Naive thymus-derived CD8-positive, alpha-beta T cell (primary cell): ENCODE results near the gene FGF19. TPM values are rescaled to one million over a fixed set of nuclear protein-coding genes. Genes with fewer than 3 reads are reported as not detected.

Experiments
- ATAC-seq, 2 donors: fragments of 150-1000 bp; cut with Tn5 transposase in 1 of 2; sonication (Bioruptor Pico), chemical (Tn5 transposase) in 1 of 2; 1 replicate in 1 of 2; 2 replicates in 1 of 2; pipeline ENCODE4 v1.10.0; 2021; ENCODE audit warnings: mild to moderate bottlenecking in 2 of 2, moderate library complexity in 2 of 2
- POLR2A ChIA-PET: fragments of 350-600 bp; sonication (Branson Sonifier 250); formaldehyde crosslinking; loops from one replicate; lab custom pipeline; 2021; ENCODE audit warnings: antibody characterized with exemption; lab: Charles Lee
- DNase-seq, 10 donors: peaks; one replicate each; pipeline versions ENCODE4 v3.0.0 to v3.0.0-alpha.2; 2020 to 2022
- H3K27ac Mint-ChIP-seq, 10 donors: one replicate each; pipeline ENCODE4 v1.8.0; 2020 to 2022; ENCODE audit warnings: mild to moderate bottlenecking in 10 of 10, mixed read lengths in 10 of 10, moderate library complexity in 4 of 10, inconsistent platforms in 1 of 10
- H3K27me3 Mint-ChIP-seq, 5 donors: one replicate each; pipeline ENCODE4 v1.8.0; 2021 to 2022; ENCODE audit warnings: mixed read lengths in 5 of 5
- H3K36me3 Mint-ChIP-seq, 3 donors: one replicate each; pipeline ENCODE4 v1.8.0; 2020 to 2022; ENCODE audit warnings: mixed read lengths in 3 of 3, mild to moderate bottlenecking in 2 of 3, inconsistent platforms in 1 of 3
- H3K4me1 Mint-ChIP-seq, 4 donors: one replicate each; pipeline ENCODE4 v1.8.0; 2021 to 2022; ENCODE audit warnings: mixed read lengths in 4 of 4
- H3K4me3 Mint-ChIP-seq, 10 donors: one replicate each; pipeline ENCODE4 v1.8.0; 2020 to 2022; ENCODE audit warnings: mild to moderate bottlenecking in 10 of 10, mixed read lengths in 10 of 10, moderate library complexity in 6 of 10, inconsistent platforms in 1 of 10
- H3K9me3 Mint-ChIP-seq, 9 donors: one replicate each; pipeline ENCODE4 v1.8.0; 2020 to 2022; ENCODE audit warnings: mixed read lengths in 9 of 9, mild to moderate bottlenecking in 3 of 9, inconsistent platforms in 1 of 9, moderate library complexity in 1 of 9
- polyA plus RNA-seq, 3 donors: library from polyadenylated mRNA; unstranded; fragments of 300-500 nt; fragmentation: Illumina TruSeq; gene quantifications; one replicate each; pipeline ENCODE4 v1.2.3, GENCODE V29; 2021
- total RNA-seq, 8 experiments: library from RNA in 2 of 8; stranded (reverse) in 2 of 8; gene quantifications; one replicate each; pipeline ENCODE4 v1.2.3 and lab custom pipeline; 2021 to 2026

Gene FGF19
- total and polyA plus RNA-seq, 5 experiments from 2014 or later = not detected

- Mint-ChIP-seq H3K36me3 (peaks cover 0 to 35% (median 0%) of the 10 kb centered on the region in 3 donors), H3K4me3 (peak overlapping the region; percentile 92 to 97 (median 96)), H3K27ac (peak overlapping the region; percentile 72 to 97 (median 94)), H3K4me1 (peaks cover 17 to 40% (median 35%) of the 10 kb centered on the region in 4 donors), H3K9me3 (no peaks in the 10 kb centered on the region), H3K27me3 (no peaks in the 10 kb centered on the region)
- POLR2A ChIA-PET = interaction anchor here (0.6 to 1.9 kb wide), 8 partner anchors 8 to 1146 kb away, joined by 3 to 12 read pairs (median 4); partner anchors contain the start of gene FADD
- DNase-seq (peak in 1 of 10 donors; percentile 9), ATAC-seq (no peak)
Measured at GRCh38 chr11:69674267-69674885, 29.4 kb downstream of the FGF19 start.

GRCh38 chr11:69671734-69672465 is 31.9 kb downstream of the FGF19 start:
- no peaks in the 10 kb centered on the region for H3K9me3 Mint-ChIP-seq
- ATAC-seq (no peak), DNase-seq (peak in 1 of 10 donors; percentile 53)
- H3K36me3 Mint-ChIP-seq = peaks cover 0 to 59% (median 0%) of the 10 kb centered on the region in 3 donors
- POLR2A ChIA-PET = no interaction called here
- no peaks in the 10 kb centered on the region for H3K27me3 Mint-ChIP-seq
- H3K4me3 Mint-ChIP-seq = peak overlapping the region in 3 of 10 donors; percentile 15 to 57 (median 26)
- peak overlapping the region in 2 of 10 donors; percentile 48 to 59 for H3K27ac Mint-ChIP-seq
- peaks cover 17 to 40% (median 35%) of the 10 kb centered on the region in 4 donors for H3K4me1 Mint-ChIP-seq

GRCh38 chr11:69670158-69670845 is 33.5 kb downstream of the FGF19 start:
- Mint-ChIP-seq H3K27me3 (no peaks in the 10 kb centered on the region), H3K4me1 (peaks cover 14 to 37% (median 31%) of the 10 kb centered on the region in 4 donors), H3K36me3 (peaks cover 0 to 68% (median 0%) of the 10 kb centered on the region in 3 donors), H3K9me3 (no peaks in the 10 kb centered on the region), H3K27ac (peak overlapping the region in 6 of 10 donors; percentile 37 to 68 (median 62)), H3K4me3 (peak overlapping the region in 2 of 10 donors; percentile 50 to 51)
- peak; percentile 22 to 26 for ATAC-seq
- DNase-seq = peak; percentile 17 to 74 (median 50)
- POLR2A ChIA-PET = no interaction called here

GRCh38 chr11:69669486-69669885 is 34.3 kb downstream of the FGF19 start:
- DNase-seq (peak in 1 of 10 donors; percentile 11), ATAC-seq (no peak)
- POLR2A ChIA-PET = no interaction called here
- peaks cover 14 to 31% (median 25%) of the 10 kb centered on the region in 4 donors for H3K4me1 Mint-ChIP-seq
- H3K4me3 Mint-ChIP-seq = no peak overlapping the region
- no peaks in the 10 kb centered on the region for H3K9me3 Mint-ChIP-seq
- H3K27ac Mint-ChIP-seq = no peak overlapping the region
- H3K27me3 Mint-ChIP-seq = no peaks in the 10 kb centered on the region
- peaks cover 0 to 74% (median 0%) of the 10 kb centered on the region in 3 donors for H3K36me3 Mint-ChIP-seq

- H3K4me3 Mint-ChIP-seq = no peak overlapping the region
- H3K9me3 Mint-ChIP-seq = no peaks in the 10 kb centered on the region
- POLR2A ChIA-PET = no interaction called here
- peaks cover 9 to 16% (median 13%) of the 10 kb centered on the region in 4 donors for H3K4me1 Mint-ChIP-seq
- DNase-seq (peak in 1 of 10 donors; percentile 37), ATAC-seq (no peak)
- H3K27me3 Mint-ChIP-seq = no peaks in the 10 kb centered on the region
- peak overlapping the region in 1 of 10 donors; percentile 15 for H3K27ac Mint-ChIP-seq
- peaks cover 0 to 86% (median 0%) of the 10 kb centered on the region in 3 donors for H3K36me3 Mint-ChIP-seq
Measured at GRCh38 chr11:69667619-69668604, 35.9 kb downstream of the FGF19 start.

GRCh38 chr11:69666752-69667536 is 36.9 kb downstream of the FGF19 start:
- peaks cover 0 to 82% (median 0%) of the 10 kb centered on the region in 3 donors for H3K36me3 Mint-ChIP-seq
- H3K27me3 Mint-ChIP-seq = no peaks in the 10 kb centered on the region
- peak in 1 of 10 donors; percentile 44 for DNase-seq
- H3K4me1 Mint-ChIP-seq = peaks cover 0 to 13% (median 9%) of the 10 kb centered on the region in 4 donors
- POLR2A ChIA-PET = interaction anchor here (1.9 kb wide), 1 partner anchor 8 kb away, joined by 7 read pairs; the partner anchor contains the start of gene LTO1
- H3K4me3 Mint-ChIP-seq = peak overlapping the region in 1 of 10 donors; percentile 14
- no peaks in the 10 kb centered on the region for H3K9me3 Mint-ChIP-seq
- no peak for ATAC-seq
- no peak overlapping the region for H3K27ac Mint-ChIP-seq

- Mint-ChIP-seq H3K9me3 (no peaks in the 10 kb centered on the region), H3K36me3 (peaks cover 0 to 77% (median 0%) of the 10 kb centered on the region in 3 donors), H3K27ac (peak overlapping the region in 1 of 10 donors; percentile 2), H3K4me3 (no peak overlapping the region), H3K27me3 (no peaks in the 10 kb centered on the region), H3K4me1 (peaks cover 0 to 10% (median 8%) of the 10 kb centered on the region in 4 donors)
- POLR2A ChIA-PET = interaction anchor here (1.9 kb wide), 1 partner anchor 9 kb away, joined by 7 read pairs; the partner anchor contains the start of gene LTO1
- ATAC-seq = no peak
- peak in 1 of 10 donors; percentile 32 for DNase-seq
Measured at GRCh38 chr11:69666261-69666660, 37.6 kb downstream of the FGF19 start.

- DNase-seq = peak in 1 of 10 donors; percentile 43
- no peak overlapping the region for H3K27ac Mint-ChIP-seq
- POLR2A ChIA-PET = interaction anchor here (1.9 kb wide), 1 partner anchor 9 kb away, joined by 7 read pairs; the partner anchor contains the start of gene LTO1
- H3K9me3 Mint-ChIP-seq = no peaks in the 10 kb centered on the region
- H3K4me1 Mint-ChIP-seq = peaks cover 0 to 9% (median 7%) of the 10 kb centered on the region in 4 donors
- ATAC-seq = no peak
- peaks cover 0 to 74% (median 0%) of the 10 kb centered on the region in 3 donors for H3K36me3 Mint-ChIP-seq
- no peak overlapping the region for H3K4me3 Mint-ChIP-seq
- H3K27me3 Mint-ChIP-seq = no peaks in the 10 kb centered on the region
Measured at GRCh38 chr11:69665669-69666068, 38.2 kb downstream of the FGF19 start.

- peaks cover 0 to 4% (median under 1%) of the 10 kb centered on the region in 4 donors for H3K4me1 Mint-ChIP-seq
- no peaks in the 10 kb centered on the region for H3K9me3 Mint-ChIP-seq
- H3K4me3 Mint-ChIP-seq = no peak overlapping the region
- peak overlapping the region in 2 of 10 donors; percentile 69 for H3K27ac Mint-ChIP-seq
- DNase-seq (peak in 1 of 10 donors; percentile 51), ATAC-seq (no peak)
- H3K27me3 Mint-ChIP-seq = no peaks in the 10 kb centered on the region
- peaks cover 0 to 68% (median 0%) of the 10 kb centered on the region in 3 donors for H3K36me3 Mint-ChIP-seq
- POLR2A ChIA-PET = interaction anchor here (0.9 to 1.9 kb wide), 2 partner anchors 10 kb away, joined by 3 to 7 read pairs; partner anchors contain the start of gene LTO1
Measured at GRCh38 chr11:69664901-69665300, 38.9 kb downstream of the FGF19 start.

- ATAC-seq (no peak), DNase-seq (peak in 1 of 10 donors; percentile 10)
- H3K4me1 Mint-ChIP-seq = peaks cover 0 to 4% (median 0%) of the 10 kb centered on the region in 4 donors
- H3K9me3 Mint-ChIP-seq = no peaks in the 10 kb centered on the region
- H3K27ac Mint-ChIP-seq = peak overlapping the region in 3 of 10 donors; percentile 1 to 48 (median 43)
- no peak overlapping the region for H3K4me3 Mint-ChIP-seq
- no peaks in the 10 kb centered on the region for H3K27me3 Mint-ChIP-seq
- peaks cover 0 to 64% (median 0%) of the 10 kb centered on the region in 3 donors for H3K36me3 Mint-ChIP-seq
- POLR2A ChIA-PET = interaction anchor here (0.9 kb wide), 1 partner anchor 11 kb away, joined by 3 read pairs; the partner anchor contains the start of gene LTO1
Measured at GRCh38 chr11:69664103-69664775, 39.6 kb downstream of the FGF19 start.
